ENCODE data around the gene TXNRD3. TPM values are rescaled to one million over a fixed set of nuclear protein-coding genes. Genes with fewer than 3 reads are reported as not detected.

TXNRD3 gene
- total RNA-seq, 6 experiments from 2014 or later: 6.8 to 8.4 (median 7.4) TPM

DNA sequence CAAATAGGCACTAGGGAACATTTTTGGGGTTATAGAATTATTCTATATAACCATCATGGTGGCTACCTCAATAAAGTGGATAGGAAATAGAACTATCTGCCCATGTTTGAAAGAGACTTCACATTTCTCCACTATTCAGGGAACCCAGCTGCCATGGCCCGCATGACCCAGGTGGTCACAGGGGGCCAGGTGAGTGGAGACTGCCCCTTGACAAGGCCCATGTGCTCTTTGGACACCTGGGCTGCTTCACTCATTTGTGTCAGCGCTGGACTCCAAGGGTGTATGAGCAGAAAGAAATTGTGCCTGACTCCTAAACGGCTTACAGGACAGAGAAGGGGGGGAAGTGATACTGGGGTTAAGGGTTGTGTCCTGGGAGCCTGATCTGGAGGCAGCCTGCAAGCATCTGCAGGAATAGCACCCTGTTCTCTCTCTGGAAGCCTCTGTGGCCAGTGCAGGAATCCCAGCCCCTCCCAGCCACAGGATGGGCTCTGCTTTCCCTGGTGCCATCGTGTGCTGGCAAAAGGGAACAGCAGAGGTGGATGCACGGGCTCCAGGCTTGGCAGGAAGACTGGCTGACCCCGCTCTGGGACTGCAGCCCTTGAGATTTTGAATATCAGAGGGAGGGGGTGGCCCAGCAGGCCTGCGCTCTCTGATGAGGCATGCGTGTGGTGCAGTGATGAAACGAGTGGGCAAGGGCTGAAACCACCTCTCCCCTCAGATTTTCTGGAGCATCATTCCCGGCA lies 87.1 kb downstream of the TXNRD3 start:
- no peaks in the 10 kb centered on the region for H3K4me1 Mint-ChIP-seq (ENCODE audit: low read depth)
- H3K4me3 Mint-ChIP-seq: no peak overlapping the region
- H3K27me3 Mint-ChIP-seq (ENCODE audit: insufficient read depth): peaks cover 23% of the 10 kb centered on the region

DNA sequence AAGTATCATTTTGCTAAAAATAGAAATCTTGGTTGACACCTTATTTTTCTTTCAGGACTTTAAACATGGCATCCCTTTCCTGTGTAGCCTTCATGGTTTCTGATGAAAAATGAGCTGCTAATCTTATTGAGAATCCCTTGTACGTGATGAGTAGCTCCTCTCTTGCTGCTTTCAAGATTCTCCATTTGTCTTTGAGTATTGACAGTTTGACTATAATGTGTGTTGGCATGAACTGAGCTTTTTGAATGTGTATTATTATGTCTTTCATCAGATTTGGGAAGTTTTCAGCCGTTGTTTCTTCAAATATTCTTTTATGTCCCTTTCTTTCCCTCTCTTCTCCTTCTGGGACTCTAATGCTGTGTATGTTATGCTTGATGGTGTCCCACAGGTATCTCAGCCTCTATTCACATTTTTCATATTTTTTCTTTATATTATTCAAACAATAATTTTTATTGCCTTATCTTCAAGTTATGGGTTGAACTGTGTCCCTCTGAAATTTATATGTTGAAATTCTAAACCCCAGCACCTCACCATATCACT lies 92.1 kb downstream of the TXNRD3 start:
- Mint-ChIP-seq H3K36me3 (ENCODE audit: low read depth) (no peaks in the 10 kb centered on the region), H3K9me3 (peaks cover 6% of the 10 kb centered on the region; the same call in 1 of the 2 replicates), H3K27me3 (ENCODE audit: insufficient read depth) (peaks cover 30% of the 10 kb centered on the region), H3K4me3 (no peak overlapping the region), H3K27ac (no peak overlapping the region), H3K4me1 (ENCODE audit: low read depth) (no peaks in the 10 kb centered on the region)
- TF ChIP-seq, protein P1, sequence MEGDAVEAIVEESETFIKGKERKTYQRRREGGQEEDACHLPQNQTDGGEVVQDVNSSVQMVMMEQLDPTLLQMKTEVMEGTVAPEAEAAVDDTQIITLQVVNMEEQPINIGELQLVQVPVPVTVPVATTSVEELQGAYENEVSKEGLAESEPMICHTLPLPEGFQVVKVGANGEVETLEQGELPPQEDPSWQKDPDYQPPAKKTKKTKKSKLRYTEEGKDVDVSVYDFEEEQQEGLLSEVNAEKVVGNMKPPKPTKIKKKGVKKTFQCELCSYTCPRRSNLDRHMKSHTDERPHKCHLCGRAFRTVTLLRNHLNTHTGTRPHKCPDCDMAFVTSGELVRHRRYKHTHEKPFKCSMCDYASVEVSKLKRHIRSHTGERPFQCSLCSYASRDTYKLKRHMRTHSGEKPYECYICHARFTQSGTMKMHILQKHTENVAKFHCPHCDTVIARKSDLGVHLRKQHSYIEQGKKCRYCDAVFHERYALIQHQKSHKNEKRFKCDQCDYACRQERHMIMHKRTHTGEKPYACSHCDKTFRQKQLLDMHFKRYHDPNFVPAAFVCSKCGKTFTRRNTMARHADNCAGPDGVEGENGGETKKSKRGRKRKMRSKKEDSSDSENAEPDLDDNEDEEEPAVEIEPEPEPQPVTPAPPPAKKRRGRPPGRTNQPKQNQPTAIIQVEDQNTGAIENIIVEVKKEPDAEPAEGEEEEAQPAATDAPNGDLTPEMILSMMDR (IDR thresholded peaks at IDR 0.05): no peak
- no peak for DNase-seq

More for the DNA sequence above, 87.1 kb downstream of the TXNRD3 start:
- Mint-ChIP-seq H3K9me3 (peaks cover 3% of the 10 kb centered on the region; the same call in 1 of the 2 replicates), H3K27ac (no peak overlapping the region), H3K36me3 (ENCODE audit: low read depth) (no peaks in the 10 kb centered on the region)
- TF ChIP-seq, protein P1 (IDR thresholded peaks at IDR 0.05): no peak; the same call in 1 of the 2 replicates
- DNase-seq: no peak

DNA sequence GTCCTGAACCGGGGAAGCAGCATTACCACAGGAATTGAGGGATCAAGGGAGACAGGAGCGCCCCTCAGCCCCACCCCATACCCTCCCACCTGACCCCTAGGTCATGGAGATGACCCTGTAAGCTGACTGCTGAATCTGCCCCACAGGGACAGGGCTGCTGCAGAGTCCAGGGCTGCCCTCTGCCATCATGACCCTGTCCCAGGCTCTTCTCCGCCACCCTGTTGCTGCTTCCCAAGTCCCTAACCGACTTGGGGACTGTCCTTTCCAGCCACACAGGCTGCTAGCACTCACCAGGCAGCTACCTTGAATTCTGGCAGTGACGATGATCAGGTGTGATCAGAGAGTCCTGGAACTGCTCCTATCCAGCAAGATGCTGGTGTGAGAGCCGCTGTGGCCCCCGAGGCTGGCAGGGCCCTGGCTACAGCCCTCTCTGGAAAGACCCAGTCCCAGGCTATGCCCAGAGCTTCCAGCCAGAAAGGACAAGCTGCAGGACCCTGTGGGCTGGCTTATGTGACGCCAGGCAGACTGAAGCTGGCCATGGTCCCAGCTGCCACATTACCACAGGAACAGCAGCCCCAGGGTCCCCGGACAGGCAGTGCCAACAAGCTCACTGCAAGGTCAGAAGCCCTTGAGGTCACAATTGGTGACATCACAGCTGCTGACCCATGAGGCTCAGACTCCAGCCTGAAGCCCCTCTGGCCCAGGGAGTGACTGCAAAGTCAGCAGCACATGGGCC lies 96.4 kb downstream of the TXNRD3 start, which contains the start of gene C3orf22:
Gene C3orf22, minus strand, starts transcription at position 597 of the 736 bp plus-strand sequence. CDS start 5,542 bp downstream, outside the sequence.
- Mint-ChIP-seq H3K27me3 (ENCODE audit: insufficient read depth) (peaks cover 23% of the 10 kb centered on the region), H3K36me3 (ENCODE audit: low read depth) (no peaks in the 10 kb centered on the region), H3K4me3 (no peak within 1 kb of the TSS), H3K27ac (no peak within 1 kb of the TSS), H3K4me1 (ENCODE audit: low read depth) (no peaks in the 10 kb centered on the region), H3K9me3 (peaks cover 6% of the 10 kb centered on the region; the same call in 1 of the 2 replicates)
- DNase-seq: no peak
- TF ChIP-seq, protein P1 (IDR thresholded peaks at IDR 0.05): no peak

DNA sequence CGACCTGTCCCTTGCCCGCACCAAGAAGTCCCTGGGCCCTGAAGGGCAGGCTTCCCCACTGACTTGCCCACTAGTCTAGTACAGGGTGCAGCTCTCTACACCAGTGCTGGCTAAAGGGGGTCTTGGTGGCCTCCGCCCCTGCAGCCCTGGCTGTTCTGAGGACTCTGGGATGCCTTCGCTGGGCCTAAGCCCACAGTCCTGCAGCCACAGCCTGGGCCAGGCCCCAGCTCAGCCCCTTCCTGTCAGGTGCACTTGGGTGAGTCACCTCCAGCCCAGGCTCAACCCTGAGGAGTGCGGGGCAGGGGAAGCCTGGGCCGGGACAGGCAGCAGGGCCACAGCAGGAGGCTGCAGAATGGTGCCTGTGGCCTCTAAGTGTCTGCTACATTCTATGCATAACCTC lies 97.2 kb downstream of the TXNRD3 start:
- Mint-ChIP-seq H3K27me3 (ENCODE audit: insufficient read depth) (peaks cover 21% of the 10 kb centered on the region), H3K36me3 (ENCODE audit: low read depth) (no peaks in the 10 kb centered on the region), H3K27ac (no peak overlapping the region)

DNA sequence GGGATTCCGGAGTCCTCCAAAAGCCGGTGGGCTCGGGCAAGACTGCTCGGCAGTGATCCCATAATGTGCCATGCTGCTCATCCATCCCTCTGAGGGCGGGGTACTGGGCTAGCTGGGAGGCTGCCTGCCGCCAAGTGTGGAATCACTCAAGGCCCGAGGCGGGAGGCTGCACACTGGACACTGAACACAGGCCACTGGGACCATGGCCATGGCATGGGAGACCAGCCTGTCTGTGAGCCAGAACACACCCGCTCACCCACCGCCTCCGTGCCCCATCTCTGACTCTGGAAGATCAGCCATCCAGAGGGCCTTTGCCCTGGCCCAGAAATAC lies 97.5 kb downstream of the TXNRD3 start:
- no peak overlapping the region for H3K4me3 Mint-ChIP-seq

More for the DNA sequence above, 97.2 kb downstream of the TXNRD3 start:
- peaks cover 2% of the 10 kb centered on the region; the same call in 1 of the 2 replicates for H3K9me3 Mint-ChIP-seq
- no peak overlapping the region for H3K4me3 Mint-ChIP-seq
- H3K4me1 Mint-ChIP-seq (ENCODE audit: low read depth): no peaks in the 10 kb centered on the region
- DNase-seq: no peak
- TF ChIP-seq, protein P1 (IDR thresholded peaks at IDR 0.05): no peak

More for the DNA sequence above, 97.5 kb downstream of the TXNRD3 start:
- Mint-ChIP-seq H3K36me3 (ENCODE audit: low read depth) (no peaks in the 10 kb centered on the region), H3K27ac (no peak overlapping the region), H3K4me1 (ENCODE audit: low read depth) (no peaks in the 10 kb centered on the region), H3K27me3 (ENCODE audit: insufficient read depth) (peaks cover 18% of the 10 kb centered on the region), H3K9me3 (no peaks in the 10 kb centered on the region)
- TF ChIP-seq, protein P1 (IDR thresholded peaks at IDR 0.05): no peak
- DNase-seq: no peak

Other genes starting within 250 kb of the TXNRD3 start
- gene ZXDC, start 179.2 kb downstream of the TXNRD3 start, total RNA-seq (2021; fragmentation: NEBNext Ultra II Directional; extraction: Animal tissue kit (Norgen Biotek cat#: 25700)): 10 to 100 TPM; 11.7 to 14.2 (median 13.5) TPM
- gene UROC1, start 137.4 kb downstream of the TXNRD3 start, total RNA-seq (2021; fragmentation: NEBNext Ultra II Directional; extraction: Animal tissue kit (Norgen Biotek cat#: 25700)): not detected
- not detected for gene CHST13, start 131.0 kb downstream of the TXNRD3 start, total RNA-seq (2021; fragmentation: NEBNext Ultra II Directional; extraction: Animal tissue kit (Norgen Biotek cat#: 25700))
- not detected for gene C3orf22, start 96.2 kb downstream of the TXNRD3 start, total RNA-seq (2021; fragmentation: NEBNext Ultra II Directional; extraction: Animal tissue kit (Norgen Biotek cat#: 25700))
- 10 to 100 TPM; 18.6 to 22.9 (median 19.9) TPM for gene CHCHD6, start 49.1 kb upstream of the TXNRD3 start, total RNA-seq (2021; fragmentation: NEBNext Ultra II Directional; extraction: Animal tissue kit (Norgen Biotek cat#: 25700))